Measurements from ENCODE around the gene NYAP2. TPM values are rescaled to one million over a fixed set of nuclear protein-coding genes. Genes with fewer than 3 reads are reported as not detected.

Gene NYAP2
- total RNA-seq, 1 experiment from 2014 or later, result not detected

- TF ChIP-seq FOXP4 (CRISPR knock-in tag; IDR thresholded peaks at IDR 0.05), result no peak
- TF ChIP-seq ZNF317 (CRISPR knock-in tag; IDR thresholded peaks at IDR 0.05; ENCODE audit: borderline replicate concordance, low read depth), result no peak
- TF ChIP-seq ETV6 (CRISPR knock-in tag; IDR thresholded peaks at IDR 0.05), result no peak
- TF ChIP-seq ZNF416 (CRISPR knock-in tag; IDR thresholded peaks at IDR 0.05), result no peak
- TF ChIP-seq SP1 (CRISPR knock-in tag; conservative IDR thresholded peaks at IDR 0.05), result no peak
- TF ChIP-seq TEAD4 (CRISPR knock-in tag; IDR thresholded peaks at IDR 0.05), result no peak
Observed at GRCh38 chr2:225379856-225380255, 19.7 kb upstream of the NYAP2 start (continued).

GRCh38 chr2:225381609-225382008 is 17.9 kb upstream of the NYAP2 start:
- peaks cover 27% of the 10 kb centered on the region for H3K4me1 Mint-ChIP-seq
- no peaks in the 10 kb centered on the region for H3K36me3 Mint-ChIP-seq
- no peak for TF ChIP-seq JUN (CRISPR knock-in tag; IDR thresholded peaks at IDR 0.05)
- TF ChIP-seq NFYB (CRISPR knock-in tag; conservative IDR thresholded peaks at IDR 0.05; ENCODE audit: low read depth), result no peak
- TF ChIP-seq TP53 (CRISPR knock-in tag; IDR thresholded peaks at IDR 0.05), result no peak
- no peak for TF ChIP-seq E2F5 (CRISPR knock-in tag; IDR thresholded peaks at IDR 0.05)
- no peak for TF ChIP-seq CREB1 (CRISPR knock-in tag; IDR thresholded peaks at IDR 0.05)
- no peak for TF ChIP-seq ZNF512 (CRISPR knock-in tag; IDR thresholded peaks at IDR 0.05; ENCODE audit: borderline replicate concordance)
- no peak for TF ChIP-seq CDX4 (CRISPR knock-in tag; IDR thresholded peaks at IDR 0.05; ENCODE audit: borderline replicate concordance)
- TF ChIP-seq FOXJ3 (CRISPR knock-in tag; IDR thresholded peaks at IDR 0.05; ENCODE audit: borderline replicate concordance), result no peak
- no peak for TF ChIP-seq HMGA2 (CRISPR knock-in tag; IDR thresholded peaks at IDR 0.05)
- no peak for TF ChIP-seq CREM (CRISPR knock-in tag; IDR thresholded peaks at IDR 0.05)
- no peak for TF ChIP-seq EMX1 (CRISPR knock-in tag; IDR thresholded peaks at IDR 0.05)
- TF ChIP-seq TCF7 (CRISPR knock-in tag; IDR thresholded peaks at IDR 0.05; ENCODE audit: low read depth), result no peak
- no peak for TF ChIP-seq ZNF416 (CRISPR knock-in tag; IDR thresholded peaks at IDR 0.05)
- no peak for TF ChIP-seq E2F1 (CRISPR knock-in tag; IDR thresholded peaks at IDR 0.05)
- ChIA-PET POLR2A (interaction anchor here (0.6 kb wide), 1 partner anchor 206 kb away, joined by 3 read pairs; no protein-coding TSS in a partner anchor), CTCF (no interaction called here)
- H3K9me3 Mint-ChIP-seq, result peaks cover 15% of the 10 kb centered on the region
- no peaks in the 10 kb centered on the region for H3K27me3 Mint-ChIP-seq (ENCODE audit: low read depth)
- H3K4me3 Mint-ChIP-seq, result no peak overlapping the region
- no peak overlapping the region for H3K27ac Mint-ChIP-seq
- DNase-seq (ENCODE audit: low spot score), result no peak
- ATAC-seq, result no peak

GRCh38 chr2:225398372-225398771 is 1.1 kb upstream of the NYAP2 start:
- no peak for ATAC-seq
- no peak for TF ChIP-seq EMX1 (CRISPR knock-in tag; IDR thresholded peaks at IDR 0.05)
- TF ChIP-seq ARID4B (CRISPR knock-in tag; IDR thresholded peaks at IDR 0.05; ENCODE audit: borderline replicate concordance), result no peak
- TF ChIP-seq ZNF425 (CRISPR knock-in tag; conservative IDR thresholded peaks at IDR 0.05), result no peak
- TF ChIP-seq JAZF1 (CRISPR knock-in tag; IDR thresholded peaks at IDR 0.05), result no peak

More at GRCh38 chr2:225398372-225398771, 1.1 kb upstream of the NYAP2 start:
- no peaks in the 10 kb centered on the region for H3K36me3 Mint-ChIP-seq
- H3K27ac Mint-ChIP-seq, result no peak overlapping the region
- no peak overlapping the region for H3K4me3 Mint-ChIP-seq
- ChIA-PET POLR2A (no interaction called here), CTCF (no interaction called here)
- peaks cover 12% of the 10 kb centered on the region for H3K4me1 Mint-ChIP-seq
- H3K27me3 Mint-ChIP-seq (ENCODE audit: low read depth), result no peaks in the 10 kb centered on the region
- H3K9me3 Mint-ChIP-seq, result no peaks in the 10 kb centered on the region
- DNase-seq (ENCODE audit: low spot score), result no peak

Data from WTC11 (cell line).